ENCODE data around the gene GANC. TPM values are rescaled to one million over a fixed set of nuclear protein-coding genes. Genes with fewer than 3 reads are reported as not detected.

The GANC gene
- total and polyA plus RNA-seq, 8 donors = 5.2 to 77.6 (median 12.1) TPM

DNA sequence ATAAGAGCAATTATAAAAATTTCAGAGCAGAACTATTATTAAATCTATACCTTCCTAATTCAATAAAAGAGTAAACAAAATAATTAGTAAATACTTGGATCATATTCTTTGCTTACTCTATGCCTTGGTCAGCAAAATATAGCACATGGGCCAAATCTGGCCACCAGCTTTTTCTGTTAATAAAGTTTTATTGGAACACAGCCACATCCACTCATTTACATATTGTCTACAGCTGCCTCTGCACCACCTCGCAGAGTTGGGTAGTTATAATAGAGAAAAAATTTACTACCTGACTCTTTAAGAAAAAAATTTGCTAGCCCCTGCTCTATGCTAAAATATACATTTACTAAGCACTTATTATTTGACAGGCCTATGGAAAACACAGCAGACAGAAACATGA, 32.2 kb upstream of the GANC start:
- TF ChIP-seq EP300 (IDR thresholded peaks at IDR 0.05) = no peak
- TF ChIP-seq POLR2A (IDR thresholded peaks at IDR 0.05) = no peak
- TF ChIP-seq, protein P1, sequence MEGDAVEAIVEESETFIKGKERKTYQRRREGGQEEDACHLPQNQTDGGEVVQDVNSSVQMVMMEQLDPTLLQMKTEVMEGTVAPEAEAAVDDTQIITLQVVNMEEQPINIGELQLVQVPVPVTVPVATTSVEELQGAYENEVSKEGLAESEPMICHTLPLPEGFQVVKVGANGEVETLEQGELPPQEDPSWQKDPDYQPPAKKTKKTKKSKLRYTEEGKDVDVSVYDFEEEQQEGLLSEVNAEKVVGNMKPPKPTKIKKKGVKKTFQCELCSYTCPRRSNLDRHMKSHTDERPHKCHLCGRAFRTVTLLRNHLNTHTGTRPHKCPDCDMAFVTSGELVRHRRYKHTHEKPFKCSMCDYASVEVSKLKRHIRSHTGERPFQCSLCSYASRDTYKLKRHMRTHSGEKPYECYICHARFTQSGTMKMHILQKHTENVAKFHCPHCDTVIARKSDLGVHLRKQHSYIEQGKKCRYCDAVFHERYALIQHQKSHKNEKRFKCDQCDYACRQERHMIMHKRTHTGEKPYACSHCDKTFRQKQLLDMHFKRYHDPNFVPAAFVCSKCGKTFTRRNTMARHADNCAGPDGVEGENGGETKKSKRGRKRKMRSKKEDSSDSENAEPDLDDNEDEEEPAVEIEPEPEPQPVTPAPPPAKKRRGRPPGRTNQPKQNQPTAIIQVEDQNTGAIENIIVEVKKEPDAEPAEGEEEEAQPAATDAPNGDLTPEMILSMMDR (IDR thresholded peaks at IDR 0.05) = no peak
- TF ChIP-seq POLR2AphosphoS5 (IDR thresholded peaks at IDR 0.05) = no peak
- H3K27me3 ChIP-seq = no peaks in the 10 kb centered on the region
- intact Hi-C loops (cut with DNase I; ENCODE audit: low total_unique reads) = no loop called here
- WGBS, 5 donors = 91 to 97% (median 94%) methylated on average over 1 of the region's 1 CpG
- H3K4me1 ChIP-seq = no peaks in the 10 kb centered on the region
- H3K4me3 ChIP-seq = no peak overlapping the region
- no peak for DNase-seq
- H3K36me3 ChIP-seq = peaks cover 23 to 79% (median 77%) of the 10 kb centered on the region in 4 donors
- no peaks in the 10 kb centered on the region for H3K9me3 ChIP-seq
- no peak overlapping the region for H3K27ac ChIP-seq

DNA sequence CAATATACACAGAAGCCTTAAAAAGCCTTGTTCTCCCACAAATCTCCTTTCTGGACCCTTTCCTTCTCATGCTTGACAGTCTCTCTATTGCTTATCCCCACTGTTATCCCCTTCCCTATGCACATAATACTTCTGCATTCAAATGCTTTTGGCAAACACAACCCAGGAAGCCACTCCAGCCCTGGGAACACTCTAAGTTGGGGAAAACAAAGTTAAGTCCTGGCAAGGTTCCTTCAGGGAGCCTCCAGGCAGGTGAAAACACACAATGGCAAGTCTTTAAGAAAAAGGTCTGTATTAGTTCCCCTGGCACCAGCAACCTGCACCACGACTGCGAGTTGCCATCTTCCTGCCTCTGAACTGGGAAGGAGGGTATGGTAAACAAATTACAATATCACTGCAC, 19.7 kb upstream of the GANC start:
- no peak overlapping the region for H3K27ac ChIP-seq
- no peak overlapping the region for H3K4me3 ChIP-seq
- H3K4me1 ChIP-seq = no peaks in the 10 kb centered on the region
- peaks cover 0 to 4% (median 0%) of the 10 kb centered on the region in 4 donors for H3K9me3 ChIP-seq
- WGBS, 5 donors = 95 to 100% (median 98%) methylated on average over 2 of the region's 2 CpGs
- intact Hi-C loops (cut with DNase I; ENCODE audit: low total_unique reads) = no loop called here
- no peak for DNase-seq
- TF ChIP-seq, protein P1 (IDR thresholded peaks at IDR 0.05) = no peak
- TF ChIP-seq EP300 (IDR thresholded peaks at IDR 0.05) = no peak
- no peak for TF ChIP-seq POLR2AphosphoS5 (IDR thresholded peaks at IDR 0.05)
- no peak for TF ChIP-seq POLR2A (IDR thresholded peaks at IDR 0.05)
- peaks cover 16 to 71% (median 60%) of the 10 kb centered on the region in 4 donors for H3K36me3 ChIP-seq
- H3K27me3 ChIP-seq = no peaks in the 10 kb centered on the region

DNA sequence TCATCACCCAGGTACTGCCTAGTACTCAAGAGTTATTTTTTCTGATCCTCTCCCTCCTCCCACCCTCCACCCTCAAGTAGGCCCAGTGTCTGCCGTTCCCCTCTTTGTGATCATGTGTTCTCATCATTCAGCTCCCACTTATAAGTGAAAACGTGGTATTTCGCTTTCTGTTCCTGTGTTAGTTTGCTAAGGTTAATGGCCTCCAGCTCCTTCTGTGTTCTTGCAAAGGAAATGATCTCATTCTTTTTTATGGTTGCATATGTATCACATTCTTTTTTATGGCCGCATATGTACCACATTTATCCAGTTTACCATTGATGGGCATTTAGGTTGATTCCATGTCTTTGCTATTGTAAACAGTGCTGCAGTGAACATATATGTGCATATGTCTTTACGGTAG, 8.2 kb upstream of the GANC start:
- Histone ChIP-seq H3K4me3 (no peak overlapping the region), H3K36me3 (peaks cover 51 to 89% (median 85%) of the 10 kb centered on the region in 4 donors), H3K4me1 (peaks cover 0 to 17% (median 7%) of the 10 kb centered on the region in 4 donors), H3K27me3 (no peaks in the 10 kb centered on the region), H3K27ac (no peak overlapping the region), H3K9me3 (no peaks in the 10 kb centered on the region)
- TF ChIP-seq POLR2A (IDR thresholded peaks at IDR 0.05) = no peak
- TF ChIP-seq, protein P1 (IDR thresholded peaks at IDR 0.05) = no peak
- no peak for TF ChIP-seq POLR2AphosphoS5 (IDR thresholded peaks at IDR 0.05)
- no peak for TF ChIP-seq EP300 (IDR thresholded peaks at IDR 0.05)
- no peak for DNase-seq
- WGBS, 5 donors = 85 to 93% (median 91%) methylated on average over 5 of the region's 5 CpGs
- intact Hi-C loops (cut with DNase I; ENCODE audit: low total_unique reads) = no loop called here

GRCh38 chr15:42267286-42267685, 5.7 kb upstream of the GANC start:
- no peak for TF ChIP-seq POLR2A (IDR thresholded peaks at IDR 0.05)
- no peak for TF ChIP-seq POLR2AphosphoS5 (IDR thresholded peaks at IDR 0.05)
- TF ChIP-seq EP300 (IDR thresholded peaks at IDR 0.05) = no peak
- TF ChIP-seq, protein P1 (IDR thresholded peaks at IDR 0.05) = no peak
- no peak overlapping the region for H3K27ac ChIP-seq
- H3K36me3 ChIP-seq = peaks cover 47 to 65% (median 60%) of the 10 kb centered on the region in 4 donors
- no peaks in the 10 kb centered on the region for H3K27me3 ChIP-seq
- no peak overlapping the region for H3K4me3 ChIP-seq
- intact Hi-C loops (cut with DNase I; ENCODE audit: low total_unique reads) = no loop called here
- H3K4me1 ChIP-seq = peaks cover 16 to 42% (median 31%) of the 10 kb centered on the region in 4 donors
- no peak for DNase-seq
- H3K9me3 ChIP-seq = no peaks in the 10 kb centered on the region

Data from stomach (tissue), 9 donors.